HG02938 (cell line): Measurements from ENCODE around the gene ANO10.
"Not testable (repeated sequence)": the region's sequence is repeated elsewhere in the genome, so short reads cannot be mapped to it uniquely, and the experiment has no call there.

Experiments used
- ATAC-seq: cut with Tn5 transposase; IDR thresholded peaks from one replicate; pipeline ENCODE4 v1.9.1; 2021; ENCODE audit warnings: mild to moderate bottlenecking, moderate library complexity; ENCODE audit not compliant: unreplicated experiment

ANO10 gene

DNA sequence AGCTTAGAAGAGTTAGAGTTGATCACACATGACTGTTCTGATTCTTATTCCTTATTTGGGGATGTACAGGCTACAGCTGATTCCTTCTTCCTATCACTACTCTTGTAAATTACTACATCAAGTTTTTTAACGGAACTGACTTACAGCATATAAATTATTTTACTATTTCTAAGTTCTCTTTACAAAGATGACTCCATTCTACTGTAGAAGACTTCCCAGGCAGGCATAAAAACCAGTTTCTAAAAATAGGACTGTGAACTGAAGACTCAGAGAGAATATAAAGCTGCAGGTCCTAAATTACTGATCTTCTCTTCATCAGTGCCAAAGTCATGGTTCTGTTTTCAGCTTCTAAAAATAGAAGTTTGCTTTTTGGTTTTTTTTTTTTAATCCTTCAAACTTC, 38.9 kb downstream of the ANO10 start:
- no peak for ATAC-seq

DNA sequence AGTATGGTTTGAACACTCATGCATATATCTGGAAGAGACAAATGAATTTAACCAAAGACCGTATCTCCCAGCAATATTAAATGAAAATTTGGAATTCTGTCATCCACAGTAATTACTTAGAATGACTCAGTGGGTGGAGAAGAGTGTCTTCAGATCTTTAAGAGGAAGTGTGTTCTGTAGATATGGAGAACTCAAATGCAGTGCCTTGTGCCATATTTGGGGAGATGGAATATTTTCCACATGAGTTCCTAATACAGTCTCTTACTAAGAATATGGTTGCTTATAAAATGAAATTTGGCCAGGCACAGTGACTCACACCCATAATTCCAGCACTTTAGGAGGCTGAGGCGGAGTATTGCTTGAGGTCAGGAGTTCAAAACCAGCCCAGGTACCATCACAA, 40.5 kb downstream of the ANO10 start:
- no peak for ATAC-seq

DNA sequence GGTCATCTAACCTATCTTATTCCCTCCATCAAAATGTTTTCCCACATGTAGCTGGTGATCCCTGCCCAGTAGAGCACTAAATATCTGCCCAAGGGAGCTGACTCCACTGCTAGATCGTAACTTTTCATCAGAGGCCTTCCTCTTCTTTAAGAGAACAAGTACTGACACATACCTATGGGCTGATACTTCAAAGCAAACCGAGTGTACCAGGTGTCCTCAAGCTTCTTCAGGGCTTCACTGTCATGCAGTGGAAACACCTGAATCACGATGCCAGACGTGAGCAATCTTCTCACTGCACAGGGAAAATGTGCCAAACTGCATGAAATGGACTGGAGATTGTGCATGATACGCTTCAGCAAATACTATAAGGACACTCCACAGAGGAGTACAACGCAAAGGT, 41.6 kb downstream of the ANO10 start:
- no peak for ATAC-seq

DNA sequence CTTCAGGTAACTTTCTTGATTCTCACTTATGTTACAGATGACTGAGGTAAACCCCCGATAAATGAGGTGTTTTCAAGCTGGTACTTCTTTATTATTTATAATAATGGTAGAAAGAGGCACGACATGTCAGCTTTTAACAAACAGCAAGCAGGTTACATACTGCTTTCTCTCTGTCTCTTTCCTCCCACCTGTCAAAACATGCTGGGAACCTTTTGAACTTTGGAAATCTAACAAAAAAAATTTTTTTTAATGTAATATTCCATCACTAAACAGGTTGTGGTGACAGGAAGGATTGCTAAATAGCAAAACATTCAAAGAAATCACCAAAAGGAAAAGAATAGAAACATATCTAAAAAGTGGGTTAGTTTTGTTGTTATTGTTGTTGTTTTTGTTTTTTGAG, 48.2 kb downstream of the ANO10 start:
- no peak for ATAC-seq

DNA sequence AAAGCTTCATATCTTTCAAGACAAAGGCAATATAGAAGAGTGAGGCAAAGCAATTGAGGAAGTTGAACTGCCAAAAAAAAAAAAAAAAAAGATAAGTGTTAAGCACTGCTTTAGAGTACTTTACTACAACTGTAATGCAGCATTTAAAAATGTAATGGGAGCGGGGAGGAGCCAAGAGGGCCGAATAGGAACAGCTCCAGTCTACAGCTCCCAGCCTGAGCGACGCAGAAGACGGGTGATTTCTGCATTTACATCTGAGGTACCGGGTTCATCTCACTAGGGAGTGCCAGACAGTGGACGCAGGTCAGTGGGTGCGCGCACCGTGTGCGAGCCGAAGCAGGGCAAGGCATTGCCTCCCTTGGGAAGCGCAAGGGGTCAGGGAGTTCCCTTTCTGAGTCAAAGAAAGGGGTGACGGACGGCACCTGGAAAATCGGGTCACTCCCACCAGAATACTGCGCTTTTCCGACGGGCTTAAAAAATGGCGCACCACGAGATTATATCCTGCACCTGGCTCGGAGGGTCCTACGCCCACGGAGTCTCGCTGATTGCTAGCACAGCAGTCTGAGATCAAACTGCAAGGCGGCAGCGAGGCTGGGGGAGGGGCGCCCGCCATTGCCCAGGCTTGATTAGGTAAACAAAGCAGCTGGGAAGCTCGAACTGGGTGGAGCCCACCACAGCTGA, 56.0 kb downstream of the ANO10 start:
- ATAC-seq: not testable (repeated sequence)

DNA sequence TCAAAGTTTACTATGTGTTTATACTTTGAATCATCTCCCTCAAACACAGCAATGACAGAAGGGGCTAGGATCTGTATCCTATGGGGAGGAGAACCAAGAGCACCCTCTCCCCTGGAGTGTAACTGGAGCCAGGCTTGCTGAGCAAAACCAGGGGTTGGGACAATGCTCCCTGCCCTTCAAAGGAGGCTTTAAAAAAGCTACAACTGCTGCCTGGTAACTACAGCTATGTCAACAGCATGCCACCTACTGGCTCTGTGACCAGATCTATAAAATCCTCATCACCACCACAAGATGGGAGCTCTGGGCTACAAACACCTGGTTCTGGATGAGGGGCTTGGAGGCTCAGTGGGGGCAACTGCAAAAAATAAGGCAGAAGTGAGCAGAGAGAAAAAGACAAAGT, 61.9 kb downstream of the ANO10 start:
- ATAC-seq: no peak

DNA sequence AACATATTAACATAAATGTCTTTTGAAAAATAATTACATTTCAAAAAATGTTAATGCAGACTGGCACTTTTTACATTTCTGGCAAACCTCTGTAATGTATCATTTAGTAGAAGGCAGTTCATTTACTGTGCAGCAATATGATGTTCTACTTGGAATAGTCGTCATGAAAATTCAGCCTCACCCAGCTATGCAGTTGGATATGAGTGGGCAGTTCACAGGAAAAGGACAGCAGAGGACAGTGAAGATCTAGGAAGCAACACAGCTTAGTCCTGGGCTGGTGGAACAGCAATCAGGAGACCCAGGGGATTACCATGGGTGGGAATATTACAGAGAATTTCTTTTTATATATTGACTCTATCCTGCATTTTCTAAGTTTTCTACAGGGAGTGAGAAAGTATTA, 63.6 kb downstream of the ANO10 start:
- ATAC-seq: no peak

DNA sequence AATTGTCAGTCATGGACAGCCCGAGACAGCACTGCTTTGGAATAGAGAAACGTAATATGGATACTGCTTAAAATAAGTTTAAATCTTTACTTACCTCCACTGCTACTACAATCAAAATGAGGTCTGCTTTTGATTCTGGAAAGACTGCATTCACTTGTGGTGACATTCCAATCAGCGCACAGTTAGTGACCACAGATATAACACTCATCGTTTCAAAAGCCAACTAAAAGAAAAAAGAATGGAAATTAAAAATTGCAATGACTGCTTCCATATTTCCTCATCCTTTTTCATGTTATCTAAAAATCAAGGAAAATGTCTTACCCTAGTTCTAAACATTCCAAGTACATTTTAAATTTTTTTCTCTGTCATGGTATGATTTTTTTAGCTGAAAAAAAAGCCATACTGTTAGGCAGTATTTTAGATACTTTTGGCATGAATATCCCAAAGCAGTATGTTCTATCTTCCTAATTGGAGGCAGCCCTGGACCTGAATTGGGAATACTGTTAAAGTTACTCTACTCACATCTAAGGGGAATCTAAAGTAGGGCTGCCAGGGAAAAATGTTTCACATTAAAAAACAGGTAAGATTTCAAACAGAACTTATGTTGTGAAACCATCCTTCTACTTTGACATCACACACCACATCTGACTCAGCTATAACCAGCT, 72.1 kb downstream of the ANO10 start:
- ATAC-seq: no peak

DNA sequence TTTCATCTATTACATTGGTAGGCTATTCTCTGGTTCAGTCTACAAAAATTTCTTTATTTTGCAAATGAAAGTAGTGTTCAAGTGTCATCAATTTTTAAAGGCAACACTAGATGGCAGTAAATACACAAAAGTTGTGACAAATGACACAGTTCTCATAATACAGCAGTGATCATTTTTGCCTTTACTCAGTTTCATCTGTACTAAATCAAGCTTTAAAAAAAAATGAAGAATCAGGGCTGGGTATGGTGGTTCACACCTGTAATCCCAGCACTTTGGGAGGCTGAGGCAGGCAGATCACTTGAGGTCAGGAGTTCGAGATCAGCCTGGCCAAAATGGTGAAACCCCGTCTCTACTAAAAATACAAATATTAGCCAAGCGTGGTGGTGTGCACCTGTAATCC, 77.5 kb downstream of the ANO10 start:
- not testable (repeated sequence) for ATAC-seq

DNA sequence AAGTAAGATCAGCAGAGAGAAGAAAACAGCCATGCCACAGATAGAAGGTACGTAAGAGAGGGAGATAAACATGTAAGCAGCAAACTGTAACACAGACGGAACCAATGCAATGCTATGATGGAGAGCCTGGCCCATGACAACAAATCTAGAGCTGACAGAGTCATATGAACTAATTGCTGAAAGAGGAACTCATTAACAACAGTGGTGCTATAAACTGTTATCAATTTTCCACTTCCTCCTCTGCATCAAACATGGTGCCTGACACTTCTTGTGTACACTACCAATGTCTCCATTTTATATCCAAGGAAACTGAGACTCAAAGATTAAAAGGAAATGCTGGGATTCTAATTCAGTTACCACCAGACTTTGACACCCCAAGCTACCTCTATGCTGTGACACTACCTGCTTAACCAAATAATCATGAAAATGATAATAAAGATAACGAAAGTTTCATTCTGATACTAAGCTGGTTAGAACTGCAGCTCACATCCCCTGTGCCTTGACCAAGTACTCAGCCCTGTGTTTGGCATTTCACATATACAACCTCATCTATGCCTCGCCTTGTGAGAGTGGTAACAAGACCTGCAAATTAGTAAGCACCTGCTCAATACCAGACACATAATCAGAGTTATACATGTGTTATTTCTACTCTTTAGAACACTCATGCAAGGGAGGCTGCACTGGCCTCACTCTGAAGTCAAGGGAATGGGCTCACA, 79.3 kb downstream of the ANO10 start:
- no peak for ATAC-seq

DNA sequence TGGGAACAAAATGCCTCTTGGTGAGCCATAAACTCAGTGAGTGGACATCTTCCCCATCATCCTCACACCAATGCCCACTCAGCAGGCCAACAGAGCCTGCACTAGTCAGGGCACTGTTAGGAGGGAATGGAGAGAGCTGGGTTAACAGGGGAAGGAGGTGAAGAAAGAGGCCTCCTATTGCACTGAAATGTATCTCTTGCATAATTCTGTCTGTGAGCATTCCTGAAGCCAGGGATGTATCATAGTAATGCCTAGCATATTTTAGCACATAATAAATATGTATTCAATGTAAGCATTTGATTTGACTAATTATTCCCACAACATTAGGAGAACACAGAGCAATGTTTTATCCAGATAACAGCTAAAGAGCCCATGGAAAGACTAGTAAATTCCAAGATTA, 81.2 kb downstream of the ANO10 start:
- ATAC-seq: no peak

DNA sequence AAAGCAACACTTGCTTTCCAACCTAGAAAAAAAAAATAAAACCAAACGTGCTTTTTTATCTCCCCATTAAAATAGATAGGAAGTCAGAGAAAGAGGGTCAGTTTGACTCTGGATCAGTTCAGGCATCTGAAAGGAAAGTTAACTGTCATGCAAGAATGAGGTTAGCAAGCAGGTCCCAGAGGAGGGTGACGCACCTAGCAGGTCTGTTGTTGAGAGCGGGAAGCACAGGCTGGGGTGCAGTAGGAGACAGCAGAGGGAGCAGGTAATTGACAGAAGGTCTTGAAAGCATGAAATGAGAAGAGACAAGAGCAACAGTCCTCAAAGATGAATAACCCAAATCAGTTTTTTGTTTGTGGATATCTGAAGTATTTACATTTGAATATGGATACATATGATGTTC, 82.5 kb downstream of the ANO10 start:
- no peak for ATAC-seq

DNA sequence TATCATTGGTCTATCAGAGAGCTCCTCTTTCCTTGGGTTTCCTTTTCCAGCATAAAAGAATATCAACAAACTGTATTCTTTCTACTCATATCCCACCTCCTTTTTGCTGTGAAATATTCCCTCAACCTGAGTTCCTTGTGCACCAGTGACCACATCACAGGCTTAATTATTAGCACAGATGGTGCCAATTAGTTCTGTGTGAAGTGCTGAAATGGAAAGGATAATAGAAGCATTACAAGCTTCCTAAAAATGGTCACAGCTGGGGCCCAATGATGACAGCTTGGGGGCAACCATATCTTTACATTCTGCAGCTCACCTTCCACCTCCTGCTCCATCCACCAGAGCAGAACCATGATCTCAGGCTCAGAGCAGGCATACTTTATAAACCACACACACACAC, 84.6 kb downstream of the ANO10 start:
- no peak for ATAC-seq

DNA sequence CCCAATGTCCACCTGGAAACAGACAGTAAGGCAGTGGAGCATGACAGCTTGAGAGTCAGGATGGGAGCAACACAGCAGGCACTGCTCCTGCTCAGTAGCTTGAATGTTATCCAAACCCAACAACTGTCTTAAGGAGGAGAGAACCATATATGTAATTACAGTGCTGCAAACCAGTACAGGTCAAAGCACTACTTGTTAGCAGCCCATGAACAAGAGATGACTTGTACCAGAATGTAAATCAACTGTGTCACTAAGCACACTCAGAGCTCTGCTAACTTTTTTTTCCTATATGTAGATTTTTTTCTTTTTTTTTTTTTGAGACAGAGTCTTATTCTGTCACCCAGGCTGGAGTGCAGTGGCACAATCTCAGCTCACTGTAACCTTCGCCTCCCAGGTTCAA, 87.1 kb downstream of the ANO10 start:
- no peak for ATAC-seq

DNA sequence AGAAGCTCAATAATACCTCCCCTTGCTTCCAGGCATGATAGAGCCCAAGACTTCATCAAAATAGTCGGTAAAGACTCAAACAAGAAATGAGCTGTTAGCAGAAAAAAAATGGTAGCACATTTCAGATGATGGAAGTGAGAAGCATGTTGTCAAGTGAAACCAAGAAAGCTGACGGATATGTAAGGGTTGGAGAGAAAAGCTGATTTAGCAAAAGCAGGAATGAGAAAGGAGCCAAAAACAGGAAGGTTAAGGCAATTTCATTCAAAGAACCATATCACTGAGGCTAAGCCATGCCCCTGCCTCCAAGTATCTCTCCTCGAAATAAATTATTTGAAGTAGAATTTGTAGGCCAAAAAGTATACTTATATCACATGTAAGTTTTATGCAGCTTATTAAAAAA, 88.8 kb downstream of the ANO10 start:
- ATAC-seq: no peak

DNA sequence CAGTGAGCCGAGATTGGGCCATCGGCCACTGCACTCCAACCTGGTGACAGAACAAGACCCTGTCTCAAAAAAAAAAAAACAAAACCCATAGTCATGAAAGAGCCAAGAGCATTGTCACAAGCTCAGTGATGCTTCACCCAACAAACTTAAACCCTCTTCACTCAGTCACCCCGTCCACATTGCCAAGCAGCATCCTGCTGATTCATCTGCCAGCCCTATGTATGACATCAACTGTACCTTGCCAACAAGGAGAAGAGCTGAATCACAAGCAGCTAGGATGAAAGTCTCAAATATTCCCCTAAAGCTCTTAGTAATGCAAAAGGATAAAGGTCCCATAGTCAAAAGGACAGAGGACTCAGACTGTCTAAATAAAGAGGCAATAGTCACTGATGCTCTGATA, 90.0 kb downstream of the ANO10 start:
- no peak for ATAC-seq

DNA sequence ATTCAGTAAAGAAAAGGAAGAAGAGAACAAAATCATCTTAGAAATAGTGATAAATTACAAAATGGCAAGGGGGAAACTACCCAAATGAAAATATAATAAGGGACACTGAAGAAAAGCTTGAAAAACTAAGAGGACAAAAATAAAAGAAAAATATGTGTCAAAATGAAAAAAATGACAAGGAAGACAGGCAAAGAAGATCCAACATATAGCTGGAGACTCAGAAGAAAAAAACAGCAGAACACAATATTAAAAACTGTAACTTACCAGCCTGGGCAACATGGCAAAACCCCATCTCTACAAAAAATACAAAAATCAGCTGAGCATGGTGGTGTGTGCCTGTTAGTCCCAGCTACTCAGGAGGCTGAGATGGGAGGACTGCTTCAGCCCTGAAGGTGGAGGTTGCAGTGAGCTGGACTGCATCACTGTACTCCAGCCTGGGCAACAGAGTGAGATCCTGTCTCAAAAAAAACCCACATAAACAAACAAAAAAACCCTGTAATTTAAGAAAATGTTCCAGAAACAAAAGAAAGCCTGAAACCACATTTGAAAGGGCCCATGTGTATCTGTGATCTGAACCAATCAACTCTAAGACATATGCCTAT, 93.2 kb downstream of the ANO10 start:
- no peak for ATAC-seq

DNA sequence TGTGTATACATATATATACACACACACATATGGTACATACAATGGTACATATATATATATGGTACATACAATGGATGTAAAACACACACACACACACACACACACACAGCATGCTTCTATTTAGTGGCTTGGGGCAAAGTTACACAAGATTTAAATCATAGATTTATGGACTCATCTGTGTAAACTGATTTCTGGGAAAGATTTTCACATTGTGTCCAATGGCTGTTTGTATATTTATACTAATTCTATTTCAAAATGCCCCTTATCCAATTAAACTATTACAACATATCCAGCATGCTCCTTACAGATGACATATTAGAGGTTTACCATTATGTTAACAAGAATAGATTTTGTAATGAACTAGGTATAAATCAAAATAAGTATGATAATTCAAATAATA, 94.9 kb downstream of the ANO10 start:
- no peak for ATAC-seq

DNA sequence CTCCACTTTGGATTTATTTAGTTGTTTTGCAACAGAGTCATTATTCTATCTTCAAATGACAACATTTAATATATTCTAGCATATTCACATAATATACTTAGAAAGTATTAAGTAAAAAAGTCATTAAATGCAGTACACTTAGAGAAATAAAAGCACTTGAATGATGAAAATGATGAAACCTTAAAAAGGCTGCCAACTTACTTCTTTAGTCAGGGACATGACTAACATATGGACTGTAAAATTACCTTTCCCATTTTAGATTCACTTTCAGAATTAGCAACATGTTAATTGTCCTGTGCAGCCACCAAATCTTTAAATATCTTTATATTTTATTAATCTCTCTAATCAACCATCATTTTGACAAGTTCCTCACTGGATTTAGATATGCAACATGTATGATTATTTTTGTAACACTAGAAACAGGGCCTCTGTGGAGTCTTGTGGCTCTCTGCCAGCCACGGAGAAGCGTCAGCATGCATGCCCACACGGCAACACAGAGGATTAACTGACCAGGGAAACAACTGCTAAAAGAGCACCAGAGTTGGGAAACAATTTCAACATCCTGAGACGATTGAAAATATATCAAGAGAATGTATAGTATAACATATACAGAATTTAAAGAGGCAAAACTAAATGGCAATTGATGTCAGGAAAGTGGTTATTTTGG, 95.7 kb downstream of the ANO10 start:
- ATAC-seq: no peak

DNA sequence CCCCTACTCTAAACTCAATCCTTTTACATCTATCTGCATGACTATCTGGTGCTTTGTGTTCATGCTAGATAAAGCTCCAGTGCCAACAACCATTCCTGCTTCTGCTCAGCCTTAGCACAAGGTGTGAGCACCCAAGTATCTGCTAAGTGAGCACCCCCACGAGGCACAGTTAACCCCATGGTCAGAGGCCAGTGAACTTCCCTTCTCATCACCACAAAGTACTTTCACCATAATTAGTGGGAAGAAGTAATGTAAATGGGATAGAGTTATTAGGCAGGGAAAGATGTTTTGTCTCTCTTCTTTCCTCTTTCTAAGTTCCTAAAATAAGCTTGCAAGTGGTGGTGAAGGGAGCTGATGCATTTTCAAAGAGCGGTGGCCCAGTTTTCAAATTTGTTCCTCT, 96.4 kb downstream of the ANO10 start:
- no peak for ATAC-seq

DNA sequence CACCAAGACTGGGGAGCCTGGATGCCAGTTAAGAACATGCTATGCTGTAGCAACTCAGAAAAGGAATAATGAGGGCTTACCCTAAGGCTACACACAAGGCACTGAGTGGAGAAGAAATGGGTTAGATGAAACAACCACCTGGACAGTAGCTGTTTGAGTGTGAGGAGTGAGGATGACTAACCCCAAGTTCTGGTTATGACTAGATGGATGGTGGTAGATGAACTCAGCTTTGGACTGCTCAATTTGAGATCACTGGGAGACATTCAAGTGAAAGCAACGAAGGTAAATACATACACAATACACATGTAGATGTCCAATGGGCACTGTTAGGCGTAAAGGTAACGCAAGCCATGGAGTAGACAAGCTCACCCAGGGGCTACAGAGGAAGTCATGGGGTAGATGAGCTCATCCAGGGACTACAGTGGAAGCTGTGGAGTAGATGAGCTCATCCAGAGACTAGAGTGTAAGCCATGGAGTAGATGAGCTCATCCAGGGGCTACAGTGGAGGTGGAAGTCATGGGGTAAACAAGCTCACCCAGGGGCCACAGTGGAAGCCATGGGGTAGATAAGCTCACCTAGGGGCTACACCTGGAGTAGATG, 98.3 kb downstream of the ANO10 start:
- peak; percentile 93 for ATAC-seq
